NK-92 treated with Interleukin-12 subunit alpha and Interleukin-12 subunit beta, amount 100 ng/mL, for 24 hours (cell line): ENCODE results near the gene CERK.
"Not testable (repeated sequence)": the region's sequence is repeated elsewhere in the genome, so short reads cannot be mapped to it uniquely, and the experiment has no call there.

Experiments
- DNase-seq: peaks from one replicate; lab custom pipeline; 2025; lab: John Stamatoyannopoulos, UW

The CERK gene

DNA sequence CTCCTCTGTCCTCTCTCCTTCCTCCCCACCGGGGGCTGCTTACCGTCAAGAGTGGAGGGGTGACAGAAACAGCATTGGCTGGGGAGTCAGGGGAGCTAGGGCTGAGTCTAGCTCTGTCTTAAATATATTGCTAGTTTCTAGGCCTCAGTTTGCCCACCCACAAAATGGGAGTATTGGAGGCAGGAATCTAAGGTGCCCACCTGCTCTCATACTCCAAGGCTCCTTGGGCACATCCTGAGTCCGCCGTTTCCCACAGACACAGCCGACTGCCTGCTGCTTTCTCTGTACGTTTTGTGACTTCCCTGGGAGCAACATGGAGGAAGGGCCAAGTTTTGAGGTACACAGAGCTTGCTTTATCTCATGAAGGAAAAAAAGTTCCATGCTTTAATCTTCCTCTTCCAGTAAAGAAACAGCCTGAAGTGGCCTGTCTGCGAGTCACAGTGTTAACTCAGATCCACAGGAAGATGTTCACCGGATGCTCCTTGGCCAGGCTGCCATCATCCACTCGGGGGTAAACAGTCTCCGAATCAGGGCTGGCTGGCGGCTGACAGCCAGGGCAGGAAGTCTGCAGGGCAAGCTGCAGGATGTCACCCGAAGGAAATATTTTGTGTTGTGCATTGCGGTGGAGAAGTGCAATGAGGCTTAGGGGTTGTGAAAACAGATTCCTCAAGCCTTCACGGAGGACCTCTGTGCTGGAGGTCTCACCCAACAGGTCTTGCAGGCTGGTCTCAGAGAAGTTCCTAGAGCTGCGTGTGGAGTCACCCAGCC is 11.0 kb upstream of the CERK start:
- DNase-seq = no peak

DNA sequence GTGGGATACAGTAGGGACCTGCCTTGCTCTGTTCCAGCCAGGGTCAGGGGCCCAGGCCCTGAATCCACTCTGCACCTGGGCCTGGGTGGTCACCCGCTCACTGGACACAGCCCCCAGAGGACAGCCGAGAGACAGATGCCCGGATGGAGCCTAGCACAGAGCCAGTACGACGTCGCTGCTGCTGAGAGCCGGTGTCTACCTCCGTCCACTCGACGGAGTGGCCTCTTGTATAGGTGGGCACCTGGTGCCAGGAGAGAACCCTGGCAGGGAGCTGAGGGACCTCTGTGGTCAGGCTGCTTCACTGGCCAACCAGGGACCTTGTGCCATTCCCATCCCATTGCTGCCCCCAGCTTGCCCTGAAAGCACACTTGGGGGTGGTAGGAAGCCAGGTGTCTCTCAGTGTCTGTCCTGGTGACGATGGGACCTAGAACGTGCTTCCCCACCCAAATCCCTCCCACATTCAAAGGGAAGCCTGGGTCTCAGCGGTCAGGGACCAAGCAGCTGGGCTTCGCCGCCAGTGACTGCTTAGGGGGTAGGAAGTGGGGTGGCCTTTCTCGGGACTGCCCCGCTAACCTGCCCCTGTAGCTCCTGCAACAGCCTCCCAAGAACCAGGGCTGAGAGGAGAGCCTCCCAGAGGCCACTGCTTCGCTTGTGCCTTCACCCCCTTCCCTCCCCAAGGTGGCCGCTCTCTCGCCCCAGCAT is 10.3 kb upstream of the CERK start:
- no peak for DNase-seq

DNA sequence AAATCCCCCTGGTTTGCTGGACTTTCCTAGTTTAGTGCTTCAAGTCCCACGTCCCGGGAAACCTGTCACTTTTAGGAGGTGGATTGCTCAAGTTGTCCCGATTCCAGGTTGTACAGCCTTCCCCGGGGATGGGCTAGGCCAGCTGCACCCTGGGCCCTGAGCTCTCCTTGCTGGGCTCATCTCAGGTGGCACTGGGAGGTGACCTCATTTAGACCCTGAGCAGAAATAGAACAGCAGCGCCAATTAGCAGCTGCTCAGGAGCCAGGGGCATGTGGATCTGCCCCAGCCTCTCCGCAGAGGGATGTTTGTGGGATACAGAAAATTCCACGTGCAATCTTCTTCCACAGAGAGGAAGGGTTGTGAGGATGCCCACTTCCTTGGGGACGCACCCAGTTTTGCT is 9.6 kb upstream of the CERK start:
- no peak for DNase-seq

DNA sequence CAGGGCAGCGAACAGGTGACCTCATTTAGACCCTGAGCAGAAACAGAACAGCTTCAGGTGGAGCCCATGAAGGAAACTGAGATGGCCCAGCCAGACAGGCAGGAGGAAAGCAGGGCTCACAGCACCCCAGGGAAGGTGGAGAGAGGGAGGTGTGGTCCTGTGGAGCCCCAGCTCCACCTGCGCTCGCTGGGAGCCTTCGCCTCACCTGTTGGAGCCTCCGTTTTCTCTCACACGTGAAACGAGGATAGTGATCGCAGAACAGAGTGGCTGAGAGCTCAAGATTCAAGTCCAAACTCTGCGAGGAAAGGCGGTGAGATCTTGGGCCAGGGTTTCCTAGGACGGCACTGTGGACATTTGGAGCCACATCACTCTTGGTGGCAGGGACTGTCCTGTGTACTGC is 8.6 kb upstream of the CERK start:
- no peak for DNase-seq

DNA sequence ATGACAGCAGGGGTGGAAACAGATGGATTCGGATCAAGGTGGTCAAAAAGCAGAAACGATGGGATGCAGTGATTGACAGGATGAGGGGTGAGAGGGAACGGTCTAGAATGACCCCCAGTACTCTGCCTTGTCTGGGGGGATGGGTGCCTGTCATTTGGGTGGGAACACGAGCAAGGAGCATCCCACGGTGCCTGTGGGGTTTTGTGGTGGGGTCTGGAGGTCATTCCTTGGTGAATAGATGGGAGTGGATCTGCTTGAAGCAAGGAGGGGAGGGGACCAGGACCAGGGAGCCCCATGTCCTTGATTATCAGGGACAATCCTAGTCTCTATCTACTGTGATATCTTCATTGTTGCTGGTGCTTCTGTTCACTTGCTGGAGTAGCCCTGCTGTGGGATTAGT is 8.1 kb upstream of the CERK start:
- no peak for DNase-seq

DNA sequence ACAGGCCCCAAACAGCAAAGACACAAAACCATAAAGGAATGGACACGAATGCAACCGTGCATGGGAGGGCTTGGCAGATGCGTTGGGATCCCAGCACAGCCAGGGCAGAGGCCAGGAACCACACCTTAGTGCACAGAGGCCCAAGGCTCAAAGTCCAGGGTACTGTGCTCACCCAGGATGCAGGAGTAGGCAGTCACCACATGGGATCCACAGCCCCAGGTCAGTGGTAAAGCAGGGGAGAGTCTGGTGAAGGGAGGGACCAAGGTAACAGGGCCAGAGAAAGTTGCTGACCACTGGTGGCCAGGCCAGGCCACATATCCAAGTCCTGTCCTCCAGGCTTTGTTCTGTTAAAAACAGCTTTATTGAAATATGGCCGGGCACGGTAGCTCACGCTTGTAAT is 6.5 kb upstream of the CERK start:
- DNase-seq = no peak

DNA sequence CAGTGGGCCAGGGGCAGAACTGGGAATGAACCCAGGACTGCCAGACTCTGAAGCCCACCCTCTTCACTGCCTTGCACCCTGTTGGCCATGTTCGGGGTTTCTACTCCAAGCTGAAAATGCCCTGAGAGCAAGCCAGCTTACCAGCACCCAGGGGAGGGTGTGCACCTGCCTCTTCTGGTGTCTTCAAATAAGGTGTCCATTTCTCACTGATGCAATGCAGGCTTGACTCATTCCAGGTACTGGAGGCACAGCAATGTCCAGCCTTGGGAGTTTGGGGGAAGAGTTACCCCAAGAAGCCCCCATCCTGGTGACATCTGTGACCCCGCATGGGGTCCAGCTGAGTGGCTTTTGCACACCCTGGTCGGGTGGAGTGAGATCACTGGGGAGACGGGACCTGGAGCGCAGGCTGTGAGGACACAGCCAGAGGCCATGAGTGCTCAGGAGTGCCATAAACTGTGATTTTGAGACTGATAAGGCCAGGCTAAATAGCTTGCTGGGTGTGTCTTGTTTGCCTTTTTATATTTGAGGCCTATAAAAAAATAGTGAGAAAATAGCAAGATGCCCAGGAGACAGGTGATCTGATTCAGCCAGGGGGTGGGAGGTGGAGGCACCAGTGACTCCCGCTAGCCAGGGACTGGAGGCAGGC is 4.6 kb upstream of the CERK start:
- DNase-seq = no peak

DNA sequence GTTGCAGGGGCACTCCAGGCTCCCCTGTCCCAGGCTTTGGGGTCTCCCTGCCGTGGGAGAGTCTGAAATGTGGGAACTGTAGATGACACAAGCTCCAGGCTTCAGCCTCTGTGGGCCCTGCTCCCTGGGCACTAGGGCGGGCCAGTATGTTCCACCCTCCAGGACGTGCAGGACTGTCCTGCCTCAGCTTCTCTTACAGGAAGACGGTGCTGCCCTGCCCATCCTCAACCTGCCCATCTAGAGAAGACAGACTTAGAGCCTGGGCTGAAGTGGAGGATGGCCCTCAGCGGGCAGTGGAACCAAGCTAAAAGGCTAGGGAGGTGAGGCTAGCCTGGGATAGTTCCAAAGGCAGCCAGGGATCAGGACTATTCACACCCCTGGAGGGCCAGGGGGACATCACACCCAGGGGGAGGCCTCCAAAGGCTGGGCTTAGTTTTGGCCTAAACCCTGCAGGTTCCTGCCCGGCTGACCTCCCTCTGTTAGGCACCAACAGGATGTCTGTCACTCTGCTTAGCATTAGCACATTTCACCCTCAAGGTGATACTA is 4.0 kb upstream of the CERK start:
- DNase-seq = no peak

DNA sequence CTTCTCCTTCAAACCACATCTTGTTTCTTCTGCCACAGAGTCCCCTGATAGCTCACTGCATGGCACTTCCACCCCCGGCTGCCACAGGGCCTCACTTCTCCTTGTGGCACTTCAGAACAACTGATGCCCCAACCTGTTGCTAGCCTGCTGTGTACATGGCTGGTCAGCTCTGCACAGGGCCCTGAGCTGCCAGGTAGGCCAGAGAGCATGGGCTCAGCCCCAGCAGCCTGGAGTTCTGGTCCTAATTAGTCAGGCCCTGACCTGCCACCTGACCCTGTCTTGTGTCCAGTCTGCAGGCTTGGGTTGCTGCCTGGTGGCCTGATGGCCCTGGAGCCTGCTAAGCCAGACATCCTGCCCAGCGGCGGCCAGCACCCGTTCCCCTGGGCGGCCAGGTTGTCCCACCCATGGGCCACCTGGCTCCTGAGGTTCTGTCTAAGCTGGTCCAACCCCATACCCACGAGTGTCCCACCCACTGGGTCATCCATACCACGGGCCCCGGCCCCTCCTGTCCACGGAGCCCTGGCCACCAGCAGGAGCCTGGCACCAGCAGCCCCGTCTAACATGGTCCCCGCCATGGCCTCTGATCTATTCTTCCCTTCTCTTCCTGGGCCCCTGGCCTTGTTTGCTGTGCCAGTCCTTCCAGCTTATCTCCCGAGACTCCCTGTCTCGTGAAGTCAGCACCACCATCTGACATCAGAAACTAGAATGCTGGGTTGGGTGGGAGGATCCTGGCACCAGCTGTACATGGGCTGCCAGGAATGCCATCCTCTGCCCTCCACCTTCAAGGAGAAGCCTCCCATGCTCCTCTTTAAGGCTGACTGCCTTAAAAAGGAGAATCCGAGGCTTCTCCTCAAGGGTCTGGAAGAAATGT is 3.1 kb upstream of the CERK start:
- no peak for DNase-seq

DNA sequence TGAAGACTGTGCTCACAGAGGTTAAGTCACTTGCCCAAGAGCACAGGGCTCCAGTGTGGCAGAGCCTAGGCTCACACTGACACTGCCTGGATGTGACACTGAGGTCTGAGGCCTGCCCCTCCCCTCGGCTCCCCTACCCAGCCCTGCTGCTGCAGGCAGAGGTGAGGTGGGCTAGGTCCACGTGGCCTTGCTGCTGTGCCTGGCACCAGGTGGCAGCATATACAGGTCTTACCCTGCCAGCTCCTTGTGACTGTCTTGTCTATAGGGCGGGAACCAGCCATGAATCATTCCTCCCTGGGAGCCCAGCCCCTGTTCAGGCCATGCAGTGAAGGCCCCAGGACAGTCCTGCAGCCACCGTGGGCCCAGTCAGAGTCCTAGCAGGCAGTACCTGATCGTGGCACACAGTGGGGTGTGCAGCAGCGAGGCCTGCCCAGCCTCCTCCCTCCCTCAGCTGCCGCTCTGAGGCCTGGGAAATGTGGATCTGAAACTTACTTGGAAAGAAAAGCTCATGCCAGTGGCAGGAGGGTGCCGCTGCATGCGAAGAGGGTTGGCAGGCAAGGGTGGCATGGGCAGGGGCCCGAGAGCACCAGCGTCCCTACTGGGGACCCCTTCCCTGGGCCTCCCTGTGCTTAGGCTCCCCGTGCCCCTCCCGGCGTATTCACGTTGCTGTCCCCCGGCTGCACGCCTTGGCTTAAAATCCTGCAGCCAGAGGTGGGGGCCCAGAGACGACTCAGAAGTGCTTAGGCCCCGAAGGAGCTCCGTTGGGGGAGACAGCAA is 1.2 kb upstream of the CERK start:
- DNase-seq = no peak

DNA sequence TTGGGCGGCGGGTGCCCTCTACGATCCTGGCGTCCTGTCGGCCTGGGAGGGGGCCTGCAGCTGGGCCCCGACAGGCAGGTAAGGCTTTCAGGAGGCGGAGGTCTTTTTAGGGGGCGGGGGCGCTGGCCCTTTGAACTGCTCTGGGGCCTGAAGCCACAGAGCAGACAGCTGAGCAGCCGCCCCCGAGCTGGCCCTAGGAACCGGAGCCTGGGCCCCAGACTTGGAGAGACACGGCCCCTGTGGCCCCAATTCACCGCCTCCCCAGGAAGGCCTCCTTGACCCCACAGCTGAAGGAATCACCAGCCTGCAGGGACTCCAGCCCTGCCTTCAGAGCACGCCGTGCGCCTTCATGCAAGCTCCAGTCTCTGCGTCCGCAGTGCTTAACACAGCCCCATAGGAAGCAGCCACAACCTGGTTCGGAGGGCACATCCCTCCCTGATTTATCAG is 618 bp upstream of the CERK start:
- DNase-seq = no peak

DNA sequence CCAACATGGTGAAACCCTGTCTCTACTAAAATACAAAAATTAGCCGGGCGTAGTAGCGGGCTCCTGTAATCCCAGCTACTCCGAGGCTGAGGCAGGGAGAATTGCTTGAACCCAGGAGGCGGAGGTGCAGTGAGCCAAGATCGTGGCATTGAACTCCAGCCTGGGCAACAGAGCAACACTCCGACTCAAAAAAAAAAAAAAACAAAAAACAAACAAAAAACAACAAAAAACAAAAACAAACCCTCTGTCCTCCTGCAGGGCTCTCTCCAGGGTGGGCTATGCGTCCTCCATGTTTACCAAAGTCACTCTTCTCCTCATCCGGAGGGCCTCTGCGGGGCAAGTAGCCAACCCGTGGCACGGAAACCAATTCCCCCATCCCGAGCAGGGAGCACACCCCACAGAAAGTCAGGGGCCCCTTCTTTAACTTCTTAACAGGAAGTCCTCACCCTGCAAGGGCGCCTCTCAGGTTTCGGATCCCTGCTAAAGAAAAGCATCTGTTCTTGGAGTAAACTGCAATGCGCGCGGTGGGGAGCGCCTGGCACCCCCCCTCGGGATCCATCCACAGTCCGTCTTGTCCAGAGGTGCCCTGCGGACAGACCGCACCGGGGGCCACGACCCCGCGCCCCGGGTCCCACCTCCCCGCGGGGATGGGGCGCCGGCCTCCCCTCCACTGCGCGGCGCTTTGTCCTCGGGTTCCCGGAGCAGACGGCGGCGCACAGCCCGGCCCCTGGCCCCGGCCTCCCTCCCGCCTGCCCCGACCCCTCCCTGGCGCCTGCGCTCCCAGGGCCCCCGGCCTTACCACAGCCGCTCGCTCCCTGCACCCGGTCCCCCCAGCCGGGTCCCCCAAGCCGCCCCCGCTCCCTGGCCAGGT is 712 bp downstream of the CERK start:
- no peak for DNase-seq

DNA sequence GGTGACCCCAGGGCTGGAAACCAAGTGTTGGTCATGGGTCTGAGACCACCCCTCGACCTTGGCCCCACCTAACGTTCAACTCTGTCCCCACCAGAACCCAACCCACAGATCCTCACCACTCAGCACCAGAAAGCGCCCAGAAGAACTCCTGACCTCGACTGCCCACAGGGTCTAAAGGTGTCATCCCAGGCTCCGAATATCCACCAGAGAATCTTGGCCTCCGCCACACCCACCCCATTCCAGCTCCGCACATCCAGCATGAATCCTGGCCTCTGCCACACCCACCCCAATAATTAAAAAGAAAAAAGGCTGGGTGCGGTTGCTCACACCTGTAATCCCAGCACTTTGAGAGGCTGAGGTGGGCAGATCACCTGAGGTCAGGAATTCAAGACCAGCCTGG is 1.3 kb downstream of the CERK start:
- no peak for DNase-seq

DNA sequence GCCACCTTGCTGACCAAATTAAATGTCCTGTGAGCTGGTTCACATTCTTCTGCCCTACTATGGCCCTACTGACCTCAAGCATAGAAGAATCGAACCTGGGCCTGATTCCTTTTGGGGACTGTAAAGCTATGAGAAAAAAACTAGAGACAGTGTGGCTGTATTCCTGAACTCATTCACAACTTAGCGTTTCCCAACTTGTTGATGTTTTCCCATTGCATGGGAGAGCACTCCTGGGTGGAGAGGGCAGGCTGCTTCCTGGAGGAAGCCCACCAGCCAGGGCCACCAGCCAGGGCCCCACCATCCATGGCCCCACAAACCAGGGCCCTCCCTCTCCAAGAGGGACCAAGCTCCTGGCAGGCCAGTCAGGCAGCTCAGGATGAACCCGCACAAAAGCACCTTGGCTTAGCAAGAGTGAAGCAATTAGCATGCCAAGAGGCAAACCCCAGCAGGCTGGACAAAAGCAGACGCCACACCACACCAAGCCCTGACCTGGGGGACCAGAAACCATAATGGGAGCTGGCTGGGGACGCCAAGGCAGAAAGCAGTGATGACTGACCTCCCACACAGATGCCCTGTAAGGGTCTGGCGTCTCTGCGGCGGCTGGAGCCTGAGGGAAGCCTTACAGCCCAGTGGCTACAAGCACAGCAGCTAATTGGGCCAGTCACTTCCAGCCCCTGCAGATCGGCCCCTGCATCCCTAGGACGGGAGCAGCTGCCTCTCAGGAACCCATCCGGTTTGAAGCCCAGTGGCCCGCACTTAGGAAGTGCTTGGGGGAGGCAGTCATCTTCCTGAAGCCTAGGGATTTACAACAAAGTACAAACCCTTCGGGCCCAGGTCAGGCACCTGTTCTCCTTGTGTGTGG is 2.1 kb downstream of the CERK start:
- DNase-seq = no peak

DNA sequence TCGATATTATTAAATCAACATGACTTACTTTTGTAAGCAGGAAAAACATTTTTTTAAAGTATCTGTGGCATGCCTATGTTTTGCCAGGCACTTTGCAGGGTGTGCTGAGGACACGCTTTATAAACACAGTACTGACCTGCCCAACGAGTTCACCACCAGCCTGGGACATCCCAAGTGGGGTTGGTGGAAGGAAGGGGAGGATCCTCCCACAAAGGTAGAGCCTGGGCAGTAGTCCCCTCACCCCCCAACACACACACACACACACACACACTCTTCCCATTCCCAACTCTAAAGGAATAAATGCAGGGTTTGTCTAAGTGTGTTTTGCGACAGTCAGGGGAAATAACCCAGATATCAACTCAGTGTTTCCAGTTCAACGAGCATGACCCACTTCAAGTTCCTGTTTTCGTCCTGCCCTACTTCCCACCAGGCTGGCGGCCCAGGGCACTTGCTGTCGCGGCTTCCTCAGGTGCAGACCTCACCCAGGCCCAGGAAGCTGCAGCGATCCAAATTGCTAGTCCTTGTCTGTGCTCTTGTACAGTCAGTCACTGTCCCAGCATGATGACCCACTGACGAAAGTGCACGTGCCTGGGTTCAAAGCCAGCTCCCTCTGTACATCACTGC is 3.1 kb downstream of the CERK start:
- DNase-seq = no peak

DNA sequence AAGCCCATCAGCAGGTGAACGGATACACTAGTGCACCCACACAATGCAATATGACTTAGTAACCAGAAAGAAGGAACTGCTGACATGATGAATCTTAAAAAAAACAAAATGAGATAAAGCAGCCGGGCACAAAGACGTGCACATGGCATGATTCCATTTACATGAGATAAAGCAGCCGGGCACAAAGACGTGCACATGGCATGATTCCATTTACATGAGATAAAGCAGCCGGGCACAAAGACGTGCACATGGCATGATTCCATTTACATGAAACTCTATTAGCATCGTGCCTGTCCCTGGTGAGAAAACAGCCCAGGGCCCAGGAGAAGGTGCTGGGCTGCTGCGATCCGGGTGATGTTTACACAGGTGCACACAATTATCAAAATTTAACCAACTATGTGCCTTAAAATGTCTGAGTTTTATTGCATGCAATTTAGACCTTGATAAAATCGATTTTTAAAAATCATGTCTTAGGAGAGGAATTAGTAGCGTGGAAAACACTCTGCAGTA is 3.8 kb downstream of the CERK start:
- DNase-seq = not testable (repeated sequence)

DNA sequence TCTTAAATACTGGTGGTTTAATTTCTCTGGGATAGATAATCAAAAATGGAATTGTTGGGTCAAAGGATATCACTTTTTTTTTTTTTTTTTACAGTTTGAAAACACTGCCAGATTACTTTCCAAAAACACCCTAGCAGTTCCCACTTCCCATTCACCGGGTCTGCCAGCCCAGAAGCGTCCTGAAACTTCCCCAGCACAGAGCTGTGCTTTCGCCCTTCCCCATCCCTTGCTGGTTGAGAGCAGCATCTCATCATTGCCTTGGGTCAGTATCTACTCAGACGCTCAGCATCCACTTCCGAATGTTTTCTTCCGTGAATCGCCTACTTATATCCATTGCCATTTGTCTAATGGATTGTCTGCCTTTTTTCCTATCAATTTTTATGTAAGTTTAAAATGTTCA is 5.5 kb downstream of the CERK start:
- DNase-seq = no peak

DNA sequence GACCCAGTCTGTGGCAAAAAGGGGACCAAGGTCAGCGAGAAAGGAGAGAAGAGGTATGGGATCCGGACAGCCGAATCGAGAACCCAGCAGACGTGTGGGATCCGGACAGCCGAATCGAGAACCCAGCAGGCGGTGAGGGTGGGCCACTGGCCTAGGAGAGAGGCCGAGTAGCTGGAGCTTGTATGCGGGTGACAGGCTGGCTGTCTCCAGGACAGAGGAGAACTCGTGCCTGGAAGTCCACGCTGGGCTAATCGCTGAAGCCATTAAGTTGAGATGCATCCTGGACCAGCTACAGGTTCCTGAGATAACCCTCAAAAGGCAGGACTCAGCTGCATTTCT is 6.0 kb downstream of the CERK start:
- DNase-seq = no peak
